Activated CD8-positive, alpha-beta memory T cell treated with anti-CD3 and anti-CD28 coated beads, Interleukin-2, amount 50 U/mL, for 48 hours (primary cell): Measurements from ENCODE around the gene MBNL1.
"Not testable (repeated sequence)": the region's sequence is repeated elsewhere in the genome, so short reads cannot be mapped to it uniquely, and the experiment has no call there.

Experiments used
- DNase-seq: peaks from one replicate; pipeline ENCODE4 v3.0.0-alpha.2; 2020

Gene MBNL1

DNA sequence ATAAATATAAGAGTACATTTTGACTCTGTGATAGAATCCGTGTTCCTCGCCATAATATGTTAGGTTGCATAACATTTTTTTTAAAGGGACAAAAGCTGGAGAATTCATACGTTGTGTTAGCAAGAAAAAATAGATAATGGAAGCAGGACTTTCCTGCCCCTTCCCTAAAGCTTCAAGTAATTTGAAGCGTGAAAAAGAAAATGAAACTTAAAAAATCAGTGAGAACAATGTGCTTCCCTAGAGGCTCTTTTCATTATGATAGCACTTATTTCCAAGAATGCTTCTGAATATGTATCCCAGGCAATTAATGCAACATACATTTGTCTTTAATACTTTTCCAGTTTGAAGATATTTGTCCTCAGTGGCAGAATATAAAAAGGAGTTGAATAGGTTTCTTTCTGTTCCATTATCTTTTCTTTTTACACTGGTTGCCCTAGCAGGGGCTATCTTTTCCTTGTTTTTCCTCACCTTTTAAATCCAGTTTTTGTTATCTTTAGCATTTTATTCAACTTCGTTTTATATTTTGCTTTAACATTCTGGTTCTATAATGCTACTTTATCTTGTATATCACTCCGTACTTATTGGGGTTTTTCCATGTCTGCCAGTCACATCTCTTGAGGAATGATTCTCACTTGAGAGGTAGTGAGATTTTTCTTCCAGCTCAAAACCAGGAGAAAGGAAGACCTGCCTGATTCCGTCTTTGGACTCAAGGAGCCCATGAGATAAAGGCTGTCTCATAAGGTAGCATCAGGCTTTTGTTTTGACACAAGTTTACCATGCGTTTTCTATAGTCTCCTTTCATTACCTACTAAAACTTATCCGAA, 113.8 kb downstream of the MBNL1 start:
- DNase-seq = no peak

- DNase-seq = no peak
Measured at GRCh38 chr3:152383136-152383606, 114.4 kb downstream of the MBNL1 start.

DNA sequence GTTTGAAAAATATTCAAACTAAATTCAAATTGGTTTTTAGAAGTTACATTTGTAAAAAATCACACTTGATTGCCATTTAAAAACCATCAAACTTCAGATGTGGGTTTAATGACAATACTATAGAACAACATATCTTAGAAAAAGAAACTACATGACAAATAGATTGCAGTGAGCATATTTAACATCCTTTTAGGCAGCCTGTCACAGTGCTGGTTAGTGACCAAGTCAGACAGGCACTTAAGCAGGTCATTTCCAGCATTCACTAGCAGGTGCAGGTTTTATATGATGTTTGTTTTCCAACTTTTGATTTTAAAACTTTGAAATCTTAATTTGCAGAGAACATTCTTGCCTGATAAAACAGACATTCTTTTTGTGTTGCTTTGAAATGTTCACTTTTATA, 115.7 kb downstream of the MBNL1 start:
- no peak for DNase-seq

DNA sequence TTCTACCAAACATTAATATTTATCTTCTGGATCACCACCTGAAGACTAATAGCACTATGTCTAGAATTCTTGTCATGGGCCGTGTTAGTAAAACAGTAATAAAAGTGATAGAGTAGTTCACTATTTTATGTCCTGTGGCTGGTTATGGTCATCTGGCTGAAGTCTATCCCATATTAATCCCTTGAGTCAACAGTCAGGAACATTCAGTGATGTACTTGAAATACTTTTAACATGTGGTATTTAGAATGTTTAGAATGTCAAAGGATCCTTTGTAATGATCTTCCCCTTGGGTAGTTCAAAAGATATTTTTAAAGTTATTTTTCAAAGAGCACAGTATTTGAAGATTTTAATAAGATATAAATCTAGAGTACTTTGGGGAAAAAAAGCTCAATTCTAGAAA, 117.0 kb downstream of the MBNL1 start:
- DNase-seq = no peak

GRCh38 chr3:152386208-152386607, 117.5 kb downstream of the MBNL1 start:
- DNase-seq = no peak

GRCh38 chr3:152388631-152389030, 119.9 kb downstream of the MBNL1 start:
- no peak for DNase-seq

- no peak for DNase-seq
Measured at GRCh38 chr3:152389316-152389934, 120.7 kb downstream of the MBNL1 start.

DNA sequence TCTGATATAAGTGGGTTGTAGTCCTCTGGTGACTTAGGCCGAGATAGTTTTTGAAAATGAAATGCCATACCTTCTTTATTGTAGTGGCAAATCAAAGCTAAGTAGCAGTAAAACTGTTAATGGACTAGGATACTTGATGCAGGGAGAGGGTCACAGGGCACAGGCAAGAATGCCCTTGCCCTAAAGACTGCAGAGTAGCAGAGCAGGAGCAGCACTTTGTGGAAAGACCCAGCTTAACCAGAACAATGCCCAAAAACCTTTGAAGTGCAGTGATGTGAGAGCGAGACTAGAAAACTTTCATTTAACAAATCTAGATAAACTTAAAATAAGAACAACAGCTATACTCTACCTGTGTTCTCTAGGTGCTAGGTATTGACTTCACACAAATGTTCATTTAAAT, 121.9 kb downstream of the MBNL1 start:
- DNase-seq = no peak

DNA sequence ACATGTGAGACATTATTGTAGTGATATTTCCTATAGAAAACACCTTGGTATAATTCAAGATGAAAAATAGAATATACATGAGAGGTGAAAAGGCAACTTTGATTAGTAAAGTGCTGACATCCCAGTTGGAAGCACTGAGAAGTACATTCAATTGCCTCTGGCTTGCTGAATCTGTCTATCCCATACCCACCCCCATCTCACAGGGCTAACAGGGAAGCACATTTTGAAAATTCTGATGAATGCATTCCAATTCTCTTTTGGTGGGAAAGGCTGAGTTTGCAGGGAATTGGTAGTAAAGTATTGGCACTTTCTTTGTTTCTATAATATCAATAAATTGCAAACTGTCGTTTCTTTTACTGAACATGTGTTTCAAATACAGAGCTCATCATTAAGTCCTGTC, 122.9 kb downstream of the MBNL1 start:
- DNase-seq = no peak

DNA sequence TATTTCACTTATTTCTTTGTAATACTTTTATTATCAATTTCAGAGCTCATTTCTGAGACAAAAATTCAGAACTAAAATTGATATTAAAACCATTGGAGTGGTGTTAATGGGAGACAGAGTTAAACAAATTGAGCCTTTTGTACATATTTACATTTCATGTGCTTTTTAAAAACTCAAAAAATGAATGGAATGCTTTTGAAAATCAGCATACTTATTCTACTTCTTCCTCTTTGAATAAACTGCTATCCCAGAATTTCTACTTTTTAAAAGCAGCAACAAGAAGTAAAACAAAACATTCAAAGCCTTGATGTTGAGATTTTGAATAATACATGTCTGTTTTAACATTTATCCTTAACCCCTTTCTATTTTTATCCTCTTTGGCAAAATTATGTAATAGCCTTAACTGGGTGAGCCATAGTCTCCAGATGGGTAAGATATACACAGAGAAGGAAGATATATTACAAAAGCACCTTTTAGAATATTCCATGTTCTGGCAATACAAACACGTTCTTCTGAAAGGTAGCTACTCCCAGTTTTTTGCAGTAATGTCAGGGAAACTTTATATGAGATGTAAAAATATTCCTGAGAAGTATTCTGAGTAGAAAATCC, 123.6 kb downstream of the MBNL1 start:
- DNase-seq = no peak

GRCh38 chr3:152394246-152394645, 125.5 kb downstream of the MBNL1 start:
- no peak for DNase-seq

- no peak for DNase-seq
Measured at GRCh38 chr3:152395764-152396163, 127.0 kb downstream of the MBNL1 start.

- DNase-seq = no peak
Measured at GRCh38 chr3:152396867-152397266, 128.1 kb downstream of the MBNL1 start.

DNA sequence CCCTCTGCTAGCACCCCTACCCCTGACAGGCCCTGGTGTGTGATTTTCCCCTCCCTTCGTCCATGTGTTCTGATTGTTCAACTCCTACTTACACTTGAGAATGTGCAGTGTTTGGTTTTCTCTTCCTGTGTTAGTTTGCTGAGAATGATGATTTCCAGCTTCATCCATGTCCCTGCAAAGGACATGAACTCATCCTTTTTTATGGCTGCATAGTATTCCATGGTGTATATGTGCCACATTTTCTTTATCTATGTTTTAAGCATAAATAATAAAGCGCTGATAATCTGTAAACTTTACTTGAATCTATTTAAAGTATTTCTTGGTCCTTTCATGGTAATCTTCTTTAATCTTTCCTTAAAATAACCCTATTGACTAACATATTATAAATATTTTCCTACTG, 128.6 kb downstream of the MBNL1 start:
- DNase-seq = not testable (repeated sequence)

DNA sequence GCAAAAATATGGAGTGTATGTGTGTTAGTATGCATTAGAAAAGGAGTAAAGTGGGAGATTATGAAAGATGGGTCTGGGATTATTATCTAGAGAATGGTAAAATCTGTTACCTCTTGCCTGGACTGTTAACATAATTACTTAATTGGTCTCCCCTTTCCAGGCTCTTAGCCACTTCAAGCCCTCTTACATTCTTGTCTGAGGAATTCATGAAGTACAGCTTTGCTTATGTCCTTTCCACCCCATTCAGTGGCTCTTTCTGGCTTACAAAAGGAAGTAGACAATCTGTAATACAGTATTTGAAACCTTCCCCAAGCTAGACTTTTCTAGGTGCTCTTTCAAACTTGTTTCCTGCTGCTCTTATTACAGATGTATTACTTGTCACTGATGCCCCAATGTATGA, 129.8 kb downstream of the MBNL1 start:
- no peak for DNase-seq

DNA sequence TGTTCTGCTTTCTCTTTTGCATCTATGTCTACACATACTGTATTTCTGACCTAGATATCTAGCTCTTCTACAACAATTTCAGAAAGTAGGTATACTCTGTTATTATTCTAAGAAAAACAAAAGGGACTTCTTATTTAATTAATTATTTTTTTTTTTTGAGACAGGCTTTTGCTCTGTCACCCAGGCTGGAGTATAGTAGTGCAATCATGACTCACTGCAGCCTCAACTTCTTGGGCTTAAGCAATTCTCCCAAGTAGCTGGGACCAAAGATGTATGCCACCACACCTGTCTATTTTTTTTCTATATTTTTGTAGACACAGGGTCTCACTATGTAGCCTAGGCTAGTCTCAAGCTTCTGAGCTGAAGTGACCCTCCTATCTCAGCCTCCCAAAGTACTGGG, 130.6 kb downstream of the MBNL1 start:
- no peak for DNase-seq

- DNase-seq = no peak
Measured at GRCh38 chr3:152400887-152401286, 132.2 kb downstream of the MBNL1 start.

DNA sequence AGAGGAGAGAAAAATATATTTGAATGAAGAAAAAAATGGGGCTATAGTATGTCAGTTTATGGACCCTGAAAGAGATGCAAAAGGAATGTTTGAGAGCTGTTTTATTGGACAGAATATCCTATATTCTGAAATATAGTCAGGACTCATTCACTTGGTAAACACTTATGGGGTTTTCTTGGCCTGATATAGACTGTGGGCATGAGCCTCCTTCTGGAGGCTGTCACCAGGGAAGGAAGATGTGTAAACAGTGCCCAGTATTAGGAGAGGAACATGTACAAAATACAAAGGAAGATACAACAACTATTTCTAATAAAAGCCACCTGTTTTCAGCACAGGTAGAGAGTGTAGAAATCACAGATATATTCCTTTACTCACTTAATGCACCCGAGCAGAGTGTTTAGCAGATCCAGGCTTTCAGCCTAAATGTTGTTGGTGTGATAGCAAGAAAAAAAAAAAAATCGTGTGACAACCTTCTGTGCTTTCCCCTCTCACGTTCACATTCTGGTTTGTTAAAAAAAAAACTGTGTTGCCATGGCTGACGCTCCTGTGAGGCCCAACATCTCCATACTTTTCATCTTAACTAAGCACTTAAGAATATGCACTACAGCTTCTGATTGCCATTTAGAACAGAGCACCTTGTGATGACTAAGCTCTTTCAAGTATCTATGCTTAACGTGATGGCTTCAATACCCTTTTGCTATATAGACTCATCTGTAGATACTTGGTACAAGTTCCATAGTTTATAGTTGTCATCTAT, 134.1 kb downstream of the MBNL1 start:
- DNase-seq = no peak

DNA sequence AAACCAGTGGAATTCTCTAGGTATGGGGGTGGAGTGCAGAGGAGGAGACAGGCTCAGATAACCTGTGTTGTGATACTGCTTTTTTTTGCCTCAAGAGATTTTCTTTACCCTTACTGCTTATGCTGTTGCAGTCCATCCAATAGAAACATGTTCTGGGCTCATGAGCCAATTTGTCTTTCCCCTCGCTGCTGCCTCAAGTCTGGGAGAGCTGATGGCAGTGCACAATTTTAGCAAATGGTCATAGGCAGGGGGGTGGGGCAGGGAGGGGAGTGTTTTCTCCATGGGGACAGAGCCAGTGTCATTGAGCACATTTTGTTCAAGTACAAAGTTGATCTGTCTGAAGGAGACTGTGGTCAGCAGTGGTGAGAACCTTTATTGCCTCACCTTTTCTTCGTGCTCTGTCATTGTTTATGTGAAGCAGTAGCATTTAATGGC, 134.9 kb downstream of the MBNL1 start:
- DNase-seq = no peak

DNA sequence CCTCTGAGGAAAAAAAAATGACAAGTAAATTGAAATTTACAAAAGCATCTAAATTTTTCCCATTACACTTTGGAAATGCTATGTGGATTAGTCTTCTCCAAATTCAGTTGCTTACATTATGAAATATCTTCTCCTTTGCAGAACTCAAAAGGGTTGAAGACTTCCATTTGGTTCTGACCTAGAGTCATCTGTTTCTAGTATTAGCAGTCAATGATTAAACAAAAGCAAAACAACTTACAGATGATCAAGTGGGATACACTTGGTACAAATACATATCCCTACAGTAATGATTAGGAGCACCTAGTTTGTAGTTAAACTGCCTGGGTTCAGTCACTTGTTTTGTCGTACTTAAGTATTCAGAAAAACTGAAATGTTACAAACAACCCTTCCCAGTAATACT, 136.2 kb downstream of the MBNL1 start:
- DNase-seq = no peak

DNA sequence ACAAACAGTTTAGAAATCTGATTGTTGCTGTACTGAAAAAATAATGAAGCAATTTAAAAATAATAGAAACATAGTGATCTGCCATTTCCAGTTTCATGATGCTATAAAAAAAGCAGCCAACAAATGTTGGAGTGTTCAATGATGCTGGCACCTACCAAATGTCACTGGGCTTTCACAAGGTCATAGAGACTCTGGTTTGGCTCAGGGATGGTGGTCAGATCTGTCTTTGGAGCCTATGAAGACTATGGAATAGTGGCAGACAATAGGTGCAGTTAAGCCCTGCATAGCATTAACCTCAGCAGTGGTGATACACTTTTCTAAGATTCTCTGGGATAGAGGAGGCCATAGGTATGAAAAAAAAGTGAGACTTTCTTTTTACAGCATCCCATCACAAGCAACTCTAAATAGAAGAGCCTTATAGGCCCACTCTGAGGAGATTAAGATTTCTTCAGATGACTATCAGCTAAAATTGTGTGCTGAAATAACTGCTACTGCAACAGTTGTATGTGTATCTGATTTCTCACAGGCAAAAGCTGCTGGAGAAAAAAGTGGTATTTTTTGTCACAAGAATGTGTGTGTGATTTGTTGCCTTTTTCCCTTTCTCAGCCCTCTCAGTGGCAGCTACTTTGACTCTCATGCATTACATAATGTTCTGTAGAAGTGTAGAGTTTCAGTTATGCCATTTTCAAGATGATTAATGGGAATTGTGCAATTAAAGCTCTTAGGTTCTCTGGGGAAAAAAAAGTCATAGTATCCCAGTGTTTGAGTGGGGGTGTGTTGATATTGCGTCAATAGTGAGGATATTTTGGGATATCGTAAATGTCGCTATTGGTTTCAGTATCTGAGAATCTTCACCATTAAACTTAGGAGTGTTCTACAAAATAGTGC, 137.4 kb downstream of the MBNL1 start:
- DNase-seq = no peak

DNA sequence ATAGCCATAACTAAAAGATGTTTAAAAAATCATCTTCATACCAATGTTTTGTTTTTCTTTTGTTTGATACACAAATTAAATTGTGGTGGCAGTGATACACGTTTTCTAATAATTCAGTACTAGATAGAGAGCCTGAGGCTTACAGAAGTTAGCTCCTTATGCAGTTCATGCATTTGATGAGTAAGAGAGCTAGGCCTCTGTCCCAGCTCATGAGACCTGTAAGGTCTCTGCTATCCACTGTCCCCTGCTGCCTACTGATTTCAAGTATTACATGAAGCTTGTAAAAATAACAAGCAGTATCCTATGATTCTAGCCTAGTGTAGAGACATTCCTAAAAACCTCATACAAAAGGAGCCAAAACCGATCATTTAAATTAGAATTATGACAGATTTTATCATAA, 144.5 kb downstream of the MBNL1 start:
- no peak for DNase-seq
